NCI-H187 (cell line): Measurements from ENCODE around the gene CRHR2.

Source experiments
- DNase-seq, 2 experiments: peaks; one replicate each; lab custom pipeline; 2025; lab: John Stamatoyannopoulos, UW

CRHR2 gene

DNA sequence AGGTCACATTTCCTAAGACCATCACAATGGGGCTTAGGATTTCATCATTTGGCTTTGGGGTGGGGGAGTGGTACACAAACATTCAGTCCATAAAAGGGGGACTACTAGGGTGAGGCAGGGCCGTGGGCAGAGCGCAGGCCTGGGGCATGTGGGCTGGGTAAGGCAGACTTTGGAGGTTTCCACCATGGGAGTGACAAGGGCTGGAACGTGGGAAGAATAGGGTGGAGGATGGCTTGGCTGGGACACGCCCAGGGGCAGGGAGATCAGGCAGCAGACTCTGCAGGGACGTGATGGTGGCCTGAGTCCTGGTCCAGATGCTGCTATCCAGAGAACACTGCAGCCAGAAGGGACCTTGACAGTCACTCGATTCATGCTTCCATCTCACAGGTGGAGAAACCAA lies 24.7 kb upstream of the CRHR2 start:
- DNase-seq: no peak

GRCh38 chr7:30706316-30706715 lies 24.1 kb upstream of the CRHR2 start:
- DNase-seq: no peak

DNA sequence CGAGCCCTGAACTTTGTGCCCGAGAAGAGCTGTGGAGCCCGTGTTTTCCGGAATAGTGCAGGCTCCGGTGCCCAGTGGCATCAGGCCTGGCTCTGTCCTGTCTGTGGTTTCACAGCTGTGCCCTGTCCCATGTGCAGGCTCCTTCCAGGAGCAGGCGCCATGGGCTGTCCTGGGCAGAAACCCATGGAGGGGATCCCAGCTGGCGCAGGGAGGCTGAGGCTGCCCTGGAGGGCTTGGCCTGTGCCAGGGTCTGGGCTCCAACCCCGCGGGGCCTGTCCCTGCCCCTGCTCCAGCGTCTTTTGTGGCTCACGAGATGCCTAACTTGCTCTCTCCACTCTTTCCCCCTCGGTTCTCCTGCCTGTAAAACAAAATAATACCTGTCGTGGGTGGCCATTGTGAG lies 23.3 kb upstream of the CRHR2 start:
- DNase-seq: no peak

- DNase-seq: no peak
Observed at GRCh38 chr7:30705008-30705407, 22.8 kb upstream of the CRHR2 start.

GRCh38 chr7:30703756-30704155 lies 21.5 kb upstream of the CRHR2 start:
- DNase-seq: no peak

GRCh38 chr7:30702200-30702599 lies 19.9 kb upstream of the CRHR2 start:
- no peak for DNase-seq

GRCh38 chr7:30700941-30701340 lies 18.7 kb upstream of the CRHR2 start:
- DNase-seq: no peak

- no peak for DNase-seq
Observed at GRCh38 chr7:30699706-30700495, 17.6 kb upstream of the CRHR2 start.

DNA sequence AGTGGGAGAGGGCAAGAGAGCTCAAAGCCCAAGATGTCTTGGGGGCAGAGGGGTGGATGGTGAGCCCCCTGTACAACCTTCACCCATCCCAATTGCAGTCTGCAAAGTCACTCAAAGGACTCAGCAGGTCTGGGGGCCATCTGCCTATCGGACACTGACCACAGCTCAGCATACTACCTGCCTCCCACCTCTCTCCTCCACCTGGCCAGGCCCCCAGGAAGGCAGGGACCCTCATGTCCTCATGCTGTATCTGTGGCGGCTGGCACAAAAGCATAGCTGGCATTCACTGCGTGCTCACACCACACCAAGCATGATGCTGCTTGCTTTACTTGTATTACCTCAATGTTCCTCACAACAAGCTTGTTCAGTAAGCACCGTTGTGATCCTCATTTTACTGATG lies 16.2 kb upstream of the CRHR2 start:
- DNase-seq: no peak

GRCh38 chr7:30697719-30698460 lies 15.6 kb upstream of the CRHR2 start:
- no peak for DNase-seq

GRCh38 chr7:30694774-30695721 lies 12.8 kb upstream of the CRHR2 start:
- DNase-seq: no peak

DNA sequence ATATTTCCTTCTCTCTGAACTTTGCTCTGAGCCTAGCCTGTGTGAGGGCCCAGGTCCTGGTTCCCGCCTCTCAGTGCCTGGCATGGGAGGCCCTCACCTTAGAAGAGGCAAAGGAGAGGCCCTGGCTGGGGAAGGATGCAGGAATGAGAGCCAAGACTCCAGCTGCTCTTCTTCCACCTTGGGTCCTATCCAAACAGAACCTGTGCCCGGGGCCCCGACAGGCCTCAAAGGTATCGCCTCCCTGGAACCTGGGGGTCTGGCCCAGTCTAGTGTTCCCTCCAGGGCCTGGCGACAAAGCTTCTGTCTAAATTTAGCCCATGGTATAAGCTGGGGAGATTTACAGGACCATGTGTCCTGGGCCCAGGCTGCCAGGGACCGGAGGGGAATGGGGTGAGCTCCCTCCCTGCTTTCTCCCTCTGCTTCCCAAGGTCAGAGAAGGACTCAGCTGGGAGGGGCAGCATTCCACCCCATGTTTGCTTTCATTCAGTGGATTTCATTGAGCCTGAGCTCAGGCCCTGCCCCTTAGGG lies 12.0 kb upstream of the CRHR2 start:
- DNase-seq: no peak

DNA sequence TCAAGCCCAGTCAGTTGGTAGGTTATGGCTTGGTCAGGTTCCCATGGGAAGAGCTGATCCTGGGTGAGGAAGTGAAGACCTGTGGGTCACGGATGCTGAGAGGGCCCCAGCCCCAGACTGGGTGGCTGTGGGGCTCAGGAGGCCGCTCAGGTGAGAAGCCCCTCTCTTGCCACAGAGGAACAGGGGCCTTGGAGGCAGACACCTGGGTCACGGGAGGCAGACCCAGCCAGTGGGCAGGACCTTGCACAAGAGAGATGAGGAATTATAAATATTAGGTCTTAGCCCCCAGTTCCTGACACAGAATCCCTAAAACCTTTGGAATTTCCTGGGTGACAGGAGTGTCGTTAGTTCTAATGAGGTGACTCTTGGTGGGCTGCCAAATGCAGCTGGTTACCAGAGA lies 10.6 kb upstream of the CRHR2 start:
- no peak for DNase-seq

DNA sequence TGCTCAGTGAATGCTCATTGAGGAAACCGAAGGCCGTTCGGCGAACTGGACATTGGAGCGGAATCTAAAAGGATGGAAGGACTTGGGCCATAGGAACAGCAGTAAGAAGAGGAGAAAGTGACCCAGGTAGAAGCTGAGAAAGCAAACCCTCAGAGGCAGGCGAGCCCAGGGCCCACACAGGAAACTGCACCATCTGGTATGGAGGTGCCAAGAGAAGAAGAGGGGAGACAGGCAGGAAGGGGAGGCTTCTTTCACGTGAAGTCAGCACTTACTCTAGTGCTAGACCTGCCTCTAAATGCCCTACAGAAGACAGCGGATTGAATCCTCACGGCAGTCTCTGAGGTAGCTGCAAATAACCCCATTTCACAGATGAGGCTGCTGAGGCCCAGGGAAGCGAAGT lies 10.2 kb upstream of the CRHR2 start:
- DNase-seq: no peak

GRCh38 chr7:30690011-30690410 lies 7.8 kb upstream of the CRHR2 start:
- no peak for DNase-seq

GRCh38 chr7:30688718-30689221 lies 6.5 kb upstream of the CRHR2 start:
- DNase-seq: no peak

GRCh38 chr7:30687604-30688003 lies 5.3 kb upstream of the CRHR2 start:
- DNase-seq: no peak

DNA sequence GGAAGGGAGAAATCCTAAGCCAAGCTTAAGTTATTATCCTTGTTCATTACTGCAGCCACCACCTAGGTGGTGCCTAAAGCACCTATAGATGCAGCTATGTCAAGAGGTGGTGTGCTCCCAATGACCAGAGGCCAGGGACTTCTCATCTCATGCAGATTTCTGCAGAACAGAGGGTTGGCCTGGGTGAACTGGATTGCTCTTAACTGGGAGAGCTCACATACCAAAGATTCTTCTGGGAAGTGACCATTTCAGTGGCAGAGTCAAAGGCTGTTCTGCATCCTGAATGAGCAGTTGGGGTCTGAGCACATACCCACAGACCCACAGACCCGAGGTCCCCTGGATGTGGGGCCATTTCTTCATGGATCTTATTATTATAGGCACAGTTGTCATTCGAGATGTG lies 2.1 kb upstream of the CRHR2 start:
- no peak for DNase-seq

- no peak for DNase-seq
Observed at GRCh38 chr7:30683816-30684215, 1.6 kb upstream of the CRHR2 start.

DNA sequence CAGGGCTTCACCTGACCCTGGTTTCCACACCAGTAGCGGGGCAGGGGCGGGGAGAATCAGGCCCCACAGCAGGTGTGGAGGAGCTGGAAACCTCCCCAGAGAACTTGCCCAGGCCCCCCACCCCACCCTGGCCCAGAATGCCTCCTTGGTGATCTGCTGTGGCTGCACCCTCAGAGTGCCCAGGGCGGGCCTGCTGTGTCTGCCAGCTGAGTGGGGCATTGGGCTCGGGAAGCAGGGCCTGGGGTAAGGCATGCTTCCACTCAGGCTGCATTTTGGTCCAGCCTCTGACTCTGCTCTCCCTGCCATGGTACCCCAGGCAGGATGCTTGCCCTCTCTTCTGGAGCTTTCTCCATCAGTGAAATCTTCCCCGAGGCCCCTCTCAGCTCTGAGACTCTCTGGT lies 1.1 kb upstream of the CRHR2 start:
- no peak for DNase-seq

DNA sequence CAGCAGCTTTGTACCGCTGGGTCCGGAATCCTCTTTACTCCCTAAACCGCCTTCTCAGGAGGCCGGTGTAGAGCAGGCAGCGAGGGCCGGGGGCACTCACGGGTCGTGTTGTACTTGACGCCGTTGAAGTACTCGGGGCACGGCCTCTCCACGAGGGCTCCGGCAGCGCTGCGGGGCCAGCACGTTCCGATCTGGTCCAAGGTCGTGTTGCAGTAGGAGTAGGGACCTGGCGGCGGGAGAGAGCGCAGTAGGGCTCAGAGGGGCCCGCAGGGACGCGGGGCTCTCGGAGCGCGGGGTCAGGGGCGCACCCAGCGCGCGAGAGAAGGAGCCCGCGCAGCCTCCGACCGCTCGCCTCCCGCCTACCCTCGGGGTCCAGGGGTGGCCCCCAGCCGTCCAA lies 443 bp downstream of the CRHR2 start:
- DNase-seq: no peak

- DNase-seq: no peak
Observed at GRCh38 chr7:30681331-30681797, 892 bp downstream of the CRHR2 start.
